IMR-90 (cell line): ENCODE data around the gene ZKSCAN1. TPM values are rescaled to one million over a fixed set of nuclear protein-coding genes. Genes with fewer than 3 reads are reported as not detected.

Source experiments
- ATAC-seq: fragments of 200-7000 bp; cut with Tn5 transposase; 2 replicates; pipeline ENCODE4 v1.9.1; 2020; ENCODE audit warnings: low read depth, mild to moderate bottlenecking, moderate library complexity
- BruUV-seq: library from RNA; stranded (reverse); fragments of 400-500 nt; replicated peaks from 2 replicates; lab custom pipeline; 2021; lab: Mats Ljungman, UMichigan
- CTCF ChIA-PET: fragments of 300-600 bp; formaldehyde crosslinking; extraction: SDS; loops from one replicate; lab custom pipeline; 2021; ENCODE audit warnings: antibody characterized with exemption; lab: Yijun Ruan, JAX
- POLR2A ChIA-PET: fragments of 300-600 bp; sonication (Branson Sonifier 250); formaldehyde crosslinking; loops from one replicate; lab custom pipeline; 2022; ENCODE audit warnings: antibody characterized with exemption; ENCODE audit not compliant: unreplicated experiment; lab: Charles Lee
- DNase-seq: peaks from one replicate; pipeline ENCODE4 v3.0.0; 2013
- H2AFZ ChIP-seq: replicated peaks from 2 replicates; pipeline ENCODE3; 2013; ENCODE audit warnings: low read length, mild to moderate bottlenecking; ENCODE audit not compliant: poor library complexity
- H2AK5ac ChIP-seq: 2 replicates; pipeline ENCODE4 v1.6.1; 2013; ENCODE audit warnings: low read depth, low read length, inconsistent platforms
- H2AK9ac ChIP-seq: replicated peaks from 2 replicates; pipeline ENCODE3; 2013; ENCODE audit warnings: mild to moderate bottlenecking, low read depth, low read length, moderate library complexity; ENCODE audit not compliant: poor library complexity
- H2BK120ac ChIP-seq: 2 replicates; pipeline ENCODE4 v1.6.1; 2013; ENCODE audit warnings: low read depth, low read length, inconsistent platforms
- H2BK15ac ChIP-seq: 3 replicates; pipeline ENCODE4 v1.6.1; 2013; ENCODE audit warnings: low read depth, low read length, inconsistent platforms
- H2BK20ac ChIP-seq: 2 replicates; pipeline ENCODE4 v1.6.1; 2013; ENCODE audit warnings: low read depth, mild to moderate bottlenecking, inconsistent platforms, low read length, moderate library complexity
- H2BK5ac ChIP-seq: 2 replicates; pipeline ENCODE4 v1.6.1; 2013; ENCODE audit warnings: mild to moderate bottlenecking, low read depth, low read length, inconsistent platforms; ENCODE audit not compliant: poor library complexity, severe bottlenecking
- H3K14ac ChIP-seq: replicated peaks from 2 replicates; pipeline ENCODE4 v1.6.1; 2013; ENCODE audit warnings: low read depth, low read length, inconsistent platforms
- H3K18ac ChIP-seq: 2 replicates; pipeline ENCODE4 v1.6.1; 2013; ENCODE audit warnings: low read depth, low read length, control low read depth
- H3K23ac ChIP-seq: 2 replicates; pipeline ENCODE4 v1.6.1; 2013; ENCODE audit warnings: low read depth, low read length, inconsistent platforms
- H3K27ac ChIP-seq: 2 replicates; pipeline ENCODE4 v1.5.1; 2013; ENCODE audit warnings: mild to moderate bottlenecking, control low read depth, low read length; ENCODE audit not compliant: insufficient read depth
- H3K27me3 ChIP-seq: 2 replicates; pipeline ENCODE4 v1.6.1; 2013; ENCODE audit warnings: low read length; ENCODE audit not compliant: control insufficient read depth, insufficient read depth
- H3K36me3 ChIP-seq: 2 replicates; pipeline ENCODE4 v1.6.1; 2013; ENCODE audit warnings: low read length, mixed read lengths; ENCODE audit not compliant: control insufficient read depth, insufficient read depth
- H3K4ac ChIP-seq: 2 replicates; pipeline ENCODE4 v1.6.1; 2013; ENCODE audit warnings: low read depth, low read length, inconsistent platforms
- H3K4me1 ChIP-seq: 2 replicates; pipeline ENCODE4 v1.6.1; 2013; ENCODE audit warnings: low read length, mixed read lengths; ENCODE audit not compliant: control insufficient read depth, insufficient read depth
- H3K4me2 ChIP-seq: 2 replicates; pipeline ENCODE4 v1.6.1; 2013; ENCODE audit warnings: low read depth, mild to moderate bottlenecking, control low read depth, low read length, moderate library complexity
- H3K4me3 ChIP-seq: 2 replicates; pipeline ENCODE4 v1.5.1; 2013; ENCODE audit warnings: low read depth, mild to moderate bottlenecking, control low read depth, low read length, moderate library complexity; ENCODE audit not compliant: insufficient read depth
- H3K56ac ChIP-seq: 2 replicates; pipeline ENCODE4 v1.6.1; 2013; ENCODE audit warnings: low read length, inconsistent platforms; ENCODE audit not compliant: insufficient read depth; ENCODE audit errors: extremely low read depth
- H3K79me1 ChIP-seq, 2 experiments: 2 replicates each; pipeline ENCODE4 v1.6.1; 2013; ENCODE audit warnings: low read length in 2 of 2, inconsistent platforms in 1 of 2, low read depth in 1 of 2
- H3K9ac ChIP-seq: 2 replicates; pipeline ENCODE4 v1.6.1; 2013; ENCODE audit warnings: low read depth, low read length, control low read depth
- H3K9me1 ChIP-seq: 2 replicates; pipeline ENCODE4 v1.6.1; 2013; ENCODE audit warnings: low read length, inconsistent platforms; ENCODE audit not compliant: insufficient read depth
- H3K9me3 ChIP-seq: 2 replicates; pipeline ENCODE4 v1.6.1; 2013; ENCODE audit warnings: low read length; ENCODE audit not compliant: control insufficient read depth, insufficient read depth
- H4K20me1 ChIP-seq: 2 replicates; pipeline ENCODE4 v1.6.1; 2013; ENCODE audit warnings: low read length, inconsistent platforms; ENCODE audit not compliant: insufficient read depth
- H4K5ac ChIP-seq: 2 replicates; pipeline ENCODE4 v1.6.1; 2013; ENCODE audit warnings: mild to moderate bottlenecking, low read depth, low read length, control low read depth
- H4K8ac ChIP-seq, 2 experiments: 2 replicates each; pipeline ENCODE4 v1.6.1; 2013; ENCODE audit warnings: low read depth in 2 of 2, low read length in 2 of 2, control low read depth in 1 of 2, inconsistent platforms in 1 of 2
- H4K91ac ChIP-seq: 2 replicates; pipeline ENCODE4 v1.6.1; 2013; ENCODE audit warnings: low read depth, low read length, inconsistent platforms; ENCODE audit not compliant: insufficient read depth
- CHD1 ChIP-seq: IDR thresholded peaks from 2 replicates; pipeline ENCODE4 v1.6.1; 2012; ENCODE audit warnings: low read depth, low read length, improper control_type of control experiment
- FOS ChIP-seq: fragments of 150-350 bp; IDR thresholded peaks from 2 replicates; pipeline ENCODE4 v1.6.1; 2016; ENCODE audit warnings: low read depth, low read length
- MAFK ChIP-seq: IDR thresholded peaks from 2 replicates; pipeline ENCODE4 v1.6.1; 2012; ENCODE audit warnings: low read depth, low read length, improper control_type of control experiment
- MAZ ChIP-seq: IDR thresholded peaks from 2 replicates; pipeline ENCODE4 v1.6.1; 2012; ENCODE audit warnings: low read depth, mild to moderate bottlenecking, low read length, improper control_type of control experiment, moderate library complexity, borderline replicate concordance
- NFE2L2 ChIP-seq: fragments of 150-350 bp; IDR thresholded peaks from 2 replicates; pipeline ENCODE4 v1.6.1; 2016; ENCODE audit warnings: low read depth, mild to moderate bottlenecking, low read length
- POLR2A ChIP-seq: IDR thresholded peaks from 2 replicates; pipeline ENCODE4 v1.6.1; 2012; ENCODE audit warnings: mild to moderate bottlenecking, low read depth, low read length
- RAD21 ChIP-seq: IDR thresholded peaks from 2 replicates; pipeline ENCODE4 v1.6.1; 2012; ENCODE audit warnings: low read length, improper control_type of control experiment
- RFX5 ChIP-seq: IDR thresholded peaks from 2 replicates; pipeline ENCODE4 v1.8.0; 2012; ENCODE audit warnings: low read depth, mild to moderate bottlenecking, low read length, moderate library complexity
- SMC3 ChIP-seq: fragments of 150-350 bp; IDR thresholded peaks from 2 replicates; pipeline ENCODE4 v1.6.1; 2016; ENCODE audit warnings: low read depth, mild to moderate bottlenecking, antibody characterized with exemption, low read length, moderate library complexity
- WGBS, 2 experiments: methylation state at CpG; one replicate each; pipeline versions ENCODE4 v1.1.5 to v1.1.7; 2013; ENCODE audit warnings: missing lambda C conversion rate in 2 of 2; ENCODE audit not compliant: insufficient read length in 1 of 2; ENCODE audit errors: extremely low coverage in 2 of 2; 5-methylcytosine and 5-hydroxymethylcytosine counted together
- dilution Hi-C: fragments of 300-500 bp; cut with HindIII; formaldehyde crosslinking; loops from one replicate; pipeline ENCODE4 v1.14.3; 2018; ENCODE audit warnings: low sequenced_read_pairs; ENCODE audit not compliant: unreplicated experiment
- in situ Hi-C: fragments of 300-500 bp; cut with MboI; formaldehyde crosslinking; loops from 3 replicates; pipeline ENCODE4 v1.14.3; 2019; ENCODE audit warnings: low sequenced_read_pairs, inconsistent platforms, mixed read lengths
- intact Hi-C: fragments of 100-400 bp; cut with micrococcal nuclease; formaldehyde crosslinking; loops from 2 replicates; pipeline ENCODE4 v1.10.0; 2022
- polyA plus RNA-seq, 3 experiments: library from polyadenylated mRNA; depleted of rRNA; stranded (reverse); fragments of >200 nt; gene quantifications; 2 replicates each; pipeline ENCODE4 v1.2.3, GENCODE V29; 2012; ENCODE audit warnings: low replicate concordance in 1 of 3
- total RNA-seq: library from RNA; depleted of rRNA; stranded (reverse); fragments of >200 nt; gene quantifications from 2 replicates; pipeline ENCODE4 v1.2.3, GENCODE V29; 2012
- TF ChIP-seq, protein P1 (sequence below): conservative IDR thresholded peaks from 2 replicates; pipeline ENCODE4 v1.5.1; 2012; ENCODE audit warnings: mild to moderate bottlenecking, low read depth, low read length, improper control_type of control experiment

The ZKSCAN1 gene
- total and polyA plus RNA-seq, 2 of the 4 experiments (the other 2 are of a cell fraction) = 13.7 to 40.7 TPM

- CTCF ChIA-PET = no interaction called here
- Histone ChIP-seq H3K23ac (no peak overlapping the region), H3K56ac (no peak overlapping the region), H2AFZ (no peak overlapping the region), H3K27me3 (no peaks in the 10 kb centered on the region), H3K4ac (no peak overlapping the region), H2BK5ac (no peak overlapping the region), H3K9ac (no peak overlapping the region), H4K20me1 (no peaks in the 10 kb centered on the region; the same call in 1 of the 2 replicates), H3K27ac (no peak overlapping the region), H4K5ac (no peak overlapping the region), H2BK15ac (no peak overlapping the region), H3K4me2 (no peak overlapping the region), H3K79me1 (peaks cover 18 to 19% of the 10 kb centered on the region in 2 experiments; a peak in 3 of 4 replicates), H2BK20ac (no peak overlapping the region), H3K18ac (no peak overlapping the region), H3K36me3 (peaks cover 55% of the 10 kb centered on the region), H3K9me3 (peaks cover 37% of the 10 kb centered on the region), H2AK9ac (no peak overlapping the region), H4K8ac (no peak overlapping the region), H3K4me1 (peaks cover 2% of the 10 kb centered on the region; the same call in 1 of the 2 replicates), H3K14ac (no peak overlapping the region), H3K9me1 (0 out of 2 replicates have a peak, but pooled peaks cover 3% of the 10 kb centered on the region), H2BK120ac (no peak overlapping the region), H2AK5ac (no peak overlapping the region), H3K4me3 (no peak overlapping the region), H4K91ac (no peak overlapping the region)
- dilution Hi-C loops (no loop called here), intact Hi-C loops (no loop called here), in situ Hi-C loops (no loop called here)
- POLR2A ChIA-PET = interaction anchor here (0.5 kb wide), 1 partner anchor 12 kb away, joined by 4 read pairs; no protein-coding TSS in a partner anchor
- BruUV-seq = no TSS peak
- WGBS, 2 experiments = 80% methylated on average over 2 of the region's 7 CpGs; no CpG with 5 or more reads in 1 of the 2 experiments
- TF ChIP-seq SMC3 = no peak
- TF ChIP-seq RFX5 = no peak
- TF ChIP-seq, protein P1, sequence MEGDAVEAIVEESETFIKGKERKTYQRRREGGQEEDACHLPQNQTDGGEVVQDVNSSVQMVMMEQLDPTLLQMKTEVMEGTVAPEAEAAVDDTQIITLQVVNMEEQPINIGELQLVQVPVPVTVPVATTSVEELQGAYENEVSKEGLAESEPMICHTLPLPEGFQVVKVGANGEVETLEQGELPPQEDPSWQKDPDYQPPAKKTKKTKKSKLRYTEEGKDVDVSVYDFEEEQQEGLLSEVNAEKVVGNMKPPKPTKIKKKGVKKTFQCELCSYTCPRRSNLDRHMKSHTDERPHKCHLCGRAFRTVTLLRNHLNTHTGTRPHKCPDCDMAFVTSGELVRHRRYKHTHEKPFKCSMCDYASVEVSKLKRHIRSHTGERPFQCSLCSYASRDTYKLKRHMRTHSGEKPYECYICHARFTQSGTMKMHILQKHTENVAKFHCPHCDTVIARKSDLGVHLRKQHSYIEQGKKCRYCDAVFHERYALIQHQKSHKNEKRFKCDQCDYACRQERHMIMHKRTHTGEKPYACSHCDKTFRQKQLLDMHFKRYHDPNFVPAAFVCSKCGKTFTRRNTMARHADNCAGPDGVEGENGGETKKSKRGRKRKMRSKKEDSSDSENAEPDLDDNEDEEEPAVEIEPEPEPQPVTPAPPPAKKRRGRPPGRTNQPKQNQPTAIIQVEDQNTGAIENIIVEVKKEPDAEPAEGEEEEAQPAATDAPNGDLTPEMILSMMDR = no peak
- no peak for TF ChIP-seq MAZ
- no peak for TF ChIP-seq MAFK
- TF ChIP-seq CHD1 = no peak
- TF ChIP-seq NFE2L2 = no peak
- TF ChIP-seq POLR2A = no peak
- TF ChIP-seq FOS = no peak
- no peak for TF ChIP-seq RAD21
- no peak for DNase-seq
- ATAC-seq = no peak
These were observed 51.6 kb downstream of the ZKSCAN1 start for GRCh38 chr7:100066953-100067352.
